ENCODE data around the gene DUXB. TPM values are rescaled to one million over a fixed set of nuclear protein-coding genes. Genes with fewer than 3 reads are reported as not detected.

DUXB gene
- total and polyA plus RNA-seq, 2 of the 13 experiments (the other 11 are each of a cell fraction or from before 2014, with no cell fraction given) = not detected

DNA sequence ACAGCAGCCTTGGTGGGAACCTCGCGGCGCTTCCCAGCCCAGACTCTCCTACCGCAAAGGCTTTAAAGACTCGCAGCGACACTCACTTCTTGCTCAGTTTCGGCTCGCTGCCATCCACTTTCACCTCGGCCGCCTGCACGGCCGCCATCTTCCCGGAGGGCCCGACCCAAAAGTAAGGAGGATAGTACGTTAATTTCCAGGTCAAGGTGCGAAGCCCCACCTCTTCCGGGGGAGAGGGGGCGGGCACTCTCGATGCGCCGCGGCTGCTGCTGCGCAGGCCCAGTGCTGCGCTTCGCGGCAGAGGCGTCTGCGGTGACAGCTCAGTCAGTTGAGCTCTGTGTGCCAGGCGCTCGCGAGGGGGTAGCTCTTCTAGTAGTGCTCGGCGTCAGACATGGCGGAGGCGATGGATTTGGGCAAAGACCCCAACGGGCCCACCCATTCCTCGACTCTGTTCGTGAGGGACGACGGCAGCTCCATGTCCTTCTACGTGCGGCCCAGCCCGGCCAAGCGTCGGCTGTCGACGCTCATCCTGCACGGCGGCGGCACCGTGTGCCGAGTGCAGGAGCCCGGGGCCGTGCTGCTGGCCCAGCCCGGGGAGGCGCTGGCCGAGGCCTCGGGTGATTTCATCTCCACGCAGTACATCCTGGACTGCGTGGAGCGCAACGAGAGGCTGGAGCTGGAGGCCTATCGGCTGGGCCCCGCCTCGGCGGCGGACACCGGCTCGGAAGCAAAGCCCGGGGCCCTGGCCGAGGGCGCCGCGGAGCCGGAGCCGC lies 53.6 kb downstream of the DUXB start, which contains the start of the genes KARS1 and TERF2IP (continued):
- TF ChIP-seq, protein P1, sequence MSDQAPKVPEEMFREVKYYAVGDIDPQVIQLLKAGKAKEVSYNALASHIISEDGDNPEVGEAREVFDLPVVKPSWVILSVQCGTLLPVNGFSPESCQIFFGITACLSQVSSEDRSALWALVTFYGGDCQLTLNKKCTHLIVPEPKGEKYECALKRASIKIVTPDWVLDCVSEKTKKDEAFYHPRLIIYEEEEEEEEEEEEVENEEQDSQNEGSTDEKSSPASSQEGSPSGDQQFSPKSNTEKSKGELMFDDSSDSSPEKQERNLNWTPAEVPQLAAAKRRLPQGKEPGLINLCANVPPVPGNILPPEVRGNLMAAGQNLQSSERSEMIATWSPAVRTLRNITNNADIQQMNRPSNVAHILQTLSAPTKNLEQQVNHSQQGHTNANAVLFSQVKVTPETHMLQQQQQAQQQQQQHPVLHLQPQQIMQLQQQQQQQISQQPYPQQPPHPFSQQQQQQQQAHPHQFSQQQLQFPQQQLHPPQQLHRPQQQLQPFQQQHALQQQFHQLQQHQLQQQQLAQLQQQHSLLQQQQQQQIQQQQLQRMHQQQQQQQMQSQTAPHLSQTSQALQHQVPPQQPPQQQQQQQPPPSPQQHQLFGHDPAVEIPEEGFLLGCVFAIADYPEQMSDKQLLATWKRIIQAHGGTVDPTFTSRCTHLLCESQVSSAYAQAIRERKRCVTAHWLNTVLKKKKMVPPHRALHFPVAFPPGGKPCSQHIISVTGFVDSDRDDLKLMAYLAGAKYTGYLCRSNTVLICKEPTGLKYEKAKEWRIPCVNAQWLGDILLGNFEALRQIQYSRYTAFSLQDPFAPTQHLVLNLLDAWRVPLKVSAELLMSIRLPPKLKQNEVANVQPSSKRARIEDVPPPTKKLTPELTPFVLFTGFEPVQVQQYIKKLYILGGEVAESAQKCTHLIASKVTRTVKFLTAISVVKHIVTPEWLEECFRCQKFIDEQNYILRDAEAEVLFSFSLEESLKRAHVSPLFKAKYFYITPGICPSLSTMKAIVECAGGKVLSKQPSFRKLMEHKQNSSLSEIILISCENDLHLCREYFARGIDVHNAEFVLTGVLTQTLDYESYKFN (CRISPR knock-in tag; conservative IDR thresholded peaks at IDR 0.05) = peak; percentile 9; the same call in 1 of the 2 replicates
- TF ChIP-seq GTF2F1 (IDR thresholded peaks at IDR 0.05; ENCODE audit: low read length) = peak; percentile 38; the same call in 1 of the 2 replicates
- TF ChIP-seq SPEN (CRISPR knock-in tag; IDR thresholded peaks at IDR 0.05; ENCODE audit: low read depth) = peak; percentile 69; the same call in 1 of the 2 replicates
- TF ChIP-seq ZNF30 (CRISPR knock-in tag; IDR thresholded peaks at IDR 0.05) = peak; percentile 73; the same call in 1 of the 2 replicates
- peak; percentile 55 for TF ChIP-seq NKX3-1 (CRISPR knock-in tag; IDR thresholded peaks at IDR 0.05)
- peak; percentile 99 for TF ChIP-seq GABPB1 (CRISPR knock-in tag; IDR thresholded peaks at IDR 0.05)
- TF ChIP-seq, protein P2, sequence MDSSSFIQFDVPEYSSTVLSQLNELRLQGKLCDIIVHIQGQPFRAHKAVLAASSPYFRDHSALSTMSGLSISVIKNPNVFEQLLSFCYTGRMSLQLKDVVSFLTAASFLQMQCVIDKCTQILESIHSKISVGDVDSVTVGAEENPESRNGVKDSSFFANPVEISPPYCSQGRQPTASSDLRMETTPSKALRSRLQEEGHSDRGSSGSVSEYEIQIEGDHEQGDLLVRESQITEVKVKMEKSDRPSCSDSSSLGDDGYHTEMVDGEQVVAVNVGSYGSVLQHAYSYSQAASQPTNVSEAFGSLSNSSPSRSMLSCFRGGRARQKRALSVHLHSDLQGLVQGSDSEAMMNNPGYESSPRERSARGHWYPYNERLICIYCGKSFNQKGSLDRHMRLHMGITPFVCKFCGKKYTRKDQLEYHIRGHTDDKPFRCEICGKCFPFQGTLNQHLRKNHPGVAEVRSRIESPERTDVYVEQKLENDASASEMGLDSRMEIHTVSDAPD (CRISPR knock-in tag; IDR thresholded peaks at IDR 0.05) = no peak
- TF ChIP-seq HOXA5 (CRISPR knock-in tag; IDR thresholded peaks at IDR 0.05) = peak; percentile 92
- peak; percentile 87 for TF ChIP-seq ZNF317 (CRISPR knock-in tag; IDR thresholded peaks at IDR 0.05)
- peak; percentile 92 for TF ChIP-seq GABPA (IDR thresholded peaks at IDR 0.05; ENCODE audit: low read depth, low read length)
- TF ChIP-seq GABPA (CRISPR knock-in tag; IDR thresholded peaks at IDR 0.05; ENCODE audit: low read depth) = peak; percentile 99
- TF ChIP-seq SIN3B (IDR thresholded peaks at IDR 0.05; ENCODE audit: low read length) = peak; percentile 90
- peak; percentile 74 for TF ChIP-seq PHF5A (CRISPR knock-in tag; IDR thresholded peaks at IDR 0.05; ENCODE audit: low read depth, unreplicated experiment)
- peak; percentile 86 for TF ChIP-seq MEIS2 (CRISPR knock-in tag; IDR thresholded peaks at IDR 0.05)
- TF ChIP-seq ETV6 (CRISPR knock-in tag; conservative IDR thresholded peaks at IDR 0.05) = peak; percentile 15
- peak; percentile 98 for TF ChIP-seq TAF1 (CRISPR knock-in tag; IDR thresholded peaks at IDR 0.05)
- TF ChIP-seq, protein P3, sequence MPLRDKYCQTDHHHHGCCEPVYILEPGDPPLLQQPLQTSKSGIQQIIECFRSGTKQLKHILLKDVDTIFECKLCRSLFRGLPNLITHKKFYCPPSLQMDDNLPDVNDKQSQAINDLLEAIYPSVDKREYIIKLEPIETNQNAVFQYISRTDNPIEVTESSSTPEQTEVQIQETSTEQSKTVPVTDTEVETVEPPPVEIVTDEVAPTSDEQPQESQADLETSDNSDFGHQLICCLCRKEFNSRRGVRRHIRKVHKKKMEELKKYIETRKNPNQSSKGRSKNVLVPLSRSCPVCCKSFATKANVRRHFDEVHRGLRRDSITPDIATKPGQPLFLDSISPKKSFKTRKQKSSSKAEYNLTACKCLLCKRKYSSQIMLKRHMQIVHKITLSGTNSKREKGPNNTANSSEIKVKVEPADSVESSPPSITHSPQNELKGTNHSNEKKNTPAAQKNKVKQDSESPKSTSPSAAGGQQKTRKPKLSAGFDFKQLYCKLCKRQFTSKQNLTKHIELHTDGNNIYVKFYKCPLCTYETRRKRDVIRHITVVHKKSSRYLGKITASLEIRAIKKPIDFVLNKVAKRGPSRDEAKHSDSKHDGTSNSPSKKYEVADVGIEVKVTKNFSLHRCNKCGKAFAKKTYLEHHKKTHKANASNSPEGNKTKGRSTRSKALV (CRISPR knock-in tag; IDR thresholded peaks at IDR 0.05) = peak; percentile 84
- TF ChIP-seq RFXAP (CRISPR knock-in tag; IDR thresholded peaks at IDR 0.05; ENCODE audit: borderline replicate concordance) = peak; percentile 64; the same call in 1 of the 2 replicates
- no peak for TF ChIP-seq TCF7 (IDR thresholded peaks at IDR 0.05; ENCODE audit: low read depth)
- peak; percentile 29; the same call in 1 of the 2 replicates for TF ChIP-seq ZNF879 (CRISPR knock-in tag; IDR thresholded peaks at IDR 0.05)
- TF ChIP-seq, protein P4, sequence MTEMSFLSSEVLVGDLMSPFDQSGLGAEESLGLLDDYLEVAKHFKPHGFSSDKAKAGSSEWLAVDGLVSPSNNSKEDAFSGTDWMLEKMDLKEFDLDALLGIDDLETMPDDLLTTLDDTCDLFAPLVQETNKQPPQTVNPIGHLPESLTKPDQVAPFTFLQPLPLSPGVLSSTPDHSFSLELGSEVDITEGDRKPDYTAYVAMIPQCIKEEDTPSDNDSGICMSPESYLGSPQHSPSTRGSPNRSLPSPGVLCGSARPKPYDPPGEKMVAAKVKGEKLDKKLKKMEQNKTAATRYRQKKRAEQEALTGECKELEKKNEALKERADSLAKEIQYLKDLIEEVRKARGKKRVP (CRISPR knock-in tag; IDR thresholded peaks at IDR 0.05) = peak in 1 of 2 experiments; percentile 4; a peak in 1 of 4 replicates
- no peak; the same call in 1 of the 2 replicates for TF ChIP-seq ZNF614 (CRISPR knock-in tag; IDR thresholded peaks at IDR 0.05; ENCODE audit: borderline replicate concordance)
- no peak for TF ChIP-seq SSRP1 (CRISPR knock-in tag; IDR thresholded peaks at IDR 0.05)
- TF ChIP-seq ZIK1 (CRISPR knock-in tag; IDR thresholded peaks at IDR 0.05; ENCODE audit: borderline replicate concordance, low read depth) = peak; percentile 79; the same call in 1 of the 2 replicates
